ENCODE results near the gene KCNQ1.

Gene KCNQ1

GRCh38 chr11:2674658-2675131, 229.9 kb downstream of the KCNQ1 start:
- no peak for DNase-seq

GRCh38 chr11:2675540-2675939, 230.7 kb downstream of the KCNQ1 start:
- no peak for DNase-seq

GRCh38 chr11:2677127-2677526, 232.3 kb downstream of the KCNQ1 start:
- DNase-seq: no peak

- DNase-seq: no peak
Observed at GRCh38 chr11:2678396-2678795, 233.6 kb downstream of the KCNQ1 start.

DNA sequence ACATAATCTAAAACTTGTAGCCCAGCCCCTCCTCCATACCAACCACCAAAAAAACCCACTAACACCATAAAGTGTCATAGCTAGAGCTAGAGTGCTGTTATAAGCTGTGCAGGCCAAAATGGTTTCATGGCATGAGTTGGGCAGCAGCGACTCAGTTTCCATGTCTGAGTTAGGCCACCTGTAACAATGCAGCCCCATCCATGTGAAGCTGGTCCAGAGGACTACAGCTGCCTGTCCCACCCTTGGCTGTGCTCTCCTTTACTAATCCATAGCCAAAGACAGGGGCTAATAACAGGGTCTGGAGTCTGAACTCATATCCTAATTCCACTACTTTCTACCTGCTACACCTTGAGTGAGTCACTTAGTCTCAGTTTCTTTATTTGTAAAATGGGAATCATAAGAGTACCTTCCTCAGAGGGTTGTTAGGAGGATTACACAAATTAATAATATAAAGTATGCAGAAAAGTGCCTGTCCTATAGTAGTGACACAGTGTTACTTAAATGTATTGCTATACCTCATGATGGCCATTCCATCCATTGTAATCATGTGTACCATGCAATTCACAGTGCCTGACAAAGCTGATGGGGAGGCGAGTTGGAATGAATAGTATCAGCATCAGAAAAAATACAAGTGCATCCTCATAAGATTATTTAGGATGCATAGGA, 234.3 kb downstream of the KCNQ1 start:
- DNase-seq: no peak

DNA sequence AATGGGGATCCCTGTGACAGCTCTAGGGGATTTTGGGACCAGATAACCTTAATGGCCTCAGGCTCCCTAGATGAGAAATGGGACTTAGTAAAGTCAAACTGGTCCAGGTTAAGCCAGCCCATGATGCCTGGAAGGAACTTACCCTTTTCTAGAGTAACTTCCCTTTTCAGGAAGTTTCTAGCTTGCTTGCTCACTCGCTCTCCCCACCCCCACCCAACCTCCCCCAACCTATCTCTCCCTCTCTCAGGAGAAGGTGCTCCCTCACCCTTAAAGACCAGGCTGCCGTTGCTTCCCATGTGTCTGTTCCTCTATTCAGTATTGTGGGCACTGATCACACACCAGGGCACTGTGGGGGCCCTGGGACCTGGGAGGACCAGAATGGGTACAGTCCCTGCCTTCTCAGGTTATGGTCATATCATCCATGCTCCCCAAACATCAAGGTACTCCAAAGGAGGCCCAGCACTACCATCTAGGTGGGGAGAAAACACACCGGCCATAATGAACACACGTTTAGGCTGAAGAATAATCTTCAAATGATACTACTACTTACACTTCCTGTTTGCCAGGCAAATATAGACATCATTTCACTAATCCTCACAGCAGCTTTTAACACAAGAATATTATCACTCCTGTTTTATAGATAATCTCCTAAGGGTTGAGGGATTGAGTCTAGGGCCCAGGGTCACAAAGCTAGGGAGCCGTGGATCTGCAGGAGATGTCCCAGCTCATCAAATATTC, 236.8 kb downstream of the KCNQ1 start:
- no peak for DNase-seq

GRCh38 chr11:2683806-2684205, 239.0 kb downstream of the KCNQ1 start:
- DNase-seq: no peak

GRCh38 chr11:2684581-2684980, 239.8 kb downstream of the KCNQ1 start:
- no peak for DNase-seq

DNA sequence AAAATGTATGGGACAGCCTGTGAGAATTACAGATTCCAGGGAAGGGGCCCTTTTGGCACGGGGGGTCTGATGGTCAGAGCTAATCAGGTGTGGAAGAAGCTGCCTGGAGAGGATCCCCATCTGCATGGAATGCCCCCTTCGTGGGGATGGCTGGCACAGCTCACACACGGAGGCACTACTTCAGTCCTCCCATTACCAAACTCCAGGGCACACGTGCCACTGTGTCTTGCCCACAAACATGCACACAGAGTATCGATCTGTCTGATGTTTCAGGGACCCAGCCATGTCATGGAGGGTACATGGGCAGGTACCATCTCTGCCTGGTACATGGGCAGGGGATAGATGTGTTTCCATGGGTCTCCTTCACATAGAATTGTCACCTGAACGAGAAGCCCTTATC, 240.2 kb downstream of the KCNQ1 start:
- no peak for DNase-seq

DNA sequence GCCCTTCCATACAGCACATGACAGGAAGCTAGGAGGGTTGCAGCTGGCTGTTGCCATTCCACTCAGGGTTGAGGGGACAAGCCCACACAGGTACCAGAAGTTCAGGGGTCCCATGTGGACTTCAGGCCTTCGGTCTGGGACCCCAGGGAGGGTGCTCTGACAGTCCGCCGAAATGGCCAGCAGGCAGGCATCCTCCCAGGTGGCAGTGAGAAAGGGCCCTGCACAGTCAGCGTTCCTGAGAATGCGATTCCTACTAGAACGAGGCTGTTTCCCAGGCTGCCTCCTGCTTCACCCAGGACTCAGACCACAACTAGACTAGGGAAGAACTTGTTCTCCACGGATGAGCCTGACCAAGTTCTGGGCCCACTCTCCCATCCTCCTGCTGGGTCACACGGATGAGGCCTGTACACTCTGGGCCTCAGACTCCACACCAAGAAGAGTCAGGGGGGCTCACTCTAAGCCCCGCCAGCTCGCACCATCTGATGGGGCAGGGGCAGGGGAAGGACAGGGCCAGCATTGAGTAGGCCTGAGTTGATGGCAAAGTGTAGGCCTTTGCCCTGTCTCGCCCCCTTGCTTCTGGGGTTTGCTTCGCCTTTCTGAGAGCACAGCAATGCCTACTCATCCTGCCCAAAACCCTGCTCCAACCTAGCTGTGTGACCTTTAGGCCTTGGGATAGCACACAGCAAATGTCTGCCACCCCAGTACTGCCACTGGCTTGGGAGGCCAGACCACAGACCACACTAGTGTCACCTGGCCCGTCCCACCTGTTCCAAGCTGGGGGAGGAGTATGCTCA, 241.0 kb downstream of the KCNQ1 start:
- DNase-seq: no peak

DNA sequence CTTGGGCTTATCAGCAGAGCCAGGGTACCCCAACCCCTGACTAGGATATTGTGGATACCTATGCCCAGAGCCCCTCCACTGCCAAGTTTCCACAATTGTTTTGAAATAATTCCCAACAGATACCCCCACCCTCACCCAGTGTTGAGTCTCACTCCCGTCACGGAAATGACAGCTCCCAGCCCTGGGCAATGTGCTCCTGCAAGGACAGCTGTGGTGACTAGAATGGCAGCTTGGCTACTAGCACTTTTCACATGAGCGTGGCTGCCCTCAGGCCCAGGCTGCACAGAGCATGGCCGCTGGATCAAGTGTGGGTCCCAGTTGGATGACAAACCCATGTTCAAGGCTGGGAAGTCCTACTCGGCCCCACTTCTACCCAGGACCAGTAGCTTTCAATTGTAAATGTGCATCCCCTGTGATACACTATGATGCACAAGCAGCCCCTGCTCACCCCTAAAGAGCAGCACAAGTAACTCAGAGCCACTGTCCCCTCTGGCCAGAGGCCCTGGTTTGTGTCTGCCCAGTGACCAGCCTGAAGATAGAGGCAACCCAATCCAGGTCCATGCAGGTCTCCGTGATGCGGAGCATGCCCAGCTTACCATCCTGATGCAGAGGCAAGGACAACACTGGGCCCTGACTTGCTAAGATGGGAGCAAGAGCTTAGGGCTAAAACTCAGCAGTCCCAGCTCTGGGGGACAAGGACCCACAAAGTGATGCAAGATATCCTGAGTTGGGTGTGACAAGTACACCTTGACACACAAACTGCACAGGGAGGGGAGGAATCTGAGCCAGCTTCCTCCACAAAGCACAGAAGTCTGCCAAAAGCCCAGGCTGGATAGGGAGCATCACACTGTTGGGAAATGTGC, 241.8 kb downstream of the KCNQ1 start:
- DNase-seq: no peak

DNA sequence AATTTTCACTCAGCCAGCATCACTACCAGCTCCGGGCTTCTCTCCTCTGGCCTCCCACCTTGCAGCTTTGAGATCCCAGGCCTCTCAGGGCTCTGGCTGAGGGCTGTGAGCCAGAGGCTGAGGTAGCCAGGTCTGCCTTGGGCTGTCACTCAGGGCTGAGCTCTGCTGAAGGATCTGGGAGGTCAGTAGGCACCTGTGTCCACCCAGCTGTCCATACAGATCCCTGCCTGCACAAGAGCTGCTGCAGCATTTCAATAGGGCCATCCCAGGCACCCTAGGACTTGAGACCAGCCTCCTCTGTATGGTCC, 242.4 kb downstream of the KCNQ1 start:
- DNase-seq: no peak

- no peak for DNase-seq
Observed at GRCh38 chr11:2687782-2688191, 243.0 kb downstream of the KCNQ1 start.

DNA sequence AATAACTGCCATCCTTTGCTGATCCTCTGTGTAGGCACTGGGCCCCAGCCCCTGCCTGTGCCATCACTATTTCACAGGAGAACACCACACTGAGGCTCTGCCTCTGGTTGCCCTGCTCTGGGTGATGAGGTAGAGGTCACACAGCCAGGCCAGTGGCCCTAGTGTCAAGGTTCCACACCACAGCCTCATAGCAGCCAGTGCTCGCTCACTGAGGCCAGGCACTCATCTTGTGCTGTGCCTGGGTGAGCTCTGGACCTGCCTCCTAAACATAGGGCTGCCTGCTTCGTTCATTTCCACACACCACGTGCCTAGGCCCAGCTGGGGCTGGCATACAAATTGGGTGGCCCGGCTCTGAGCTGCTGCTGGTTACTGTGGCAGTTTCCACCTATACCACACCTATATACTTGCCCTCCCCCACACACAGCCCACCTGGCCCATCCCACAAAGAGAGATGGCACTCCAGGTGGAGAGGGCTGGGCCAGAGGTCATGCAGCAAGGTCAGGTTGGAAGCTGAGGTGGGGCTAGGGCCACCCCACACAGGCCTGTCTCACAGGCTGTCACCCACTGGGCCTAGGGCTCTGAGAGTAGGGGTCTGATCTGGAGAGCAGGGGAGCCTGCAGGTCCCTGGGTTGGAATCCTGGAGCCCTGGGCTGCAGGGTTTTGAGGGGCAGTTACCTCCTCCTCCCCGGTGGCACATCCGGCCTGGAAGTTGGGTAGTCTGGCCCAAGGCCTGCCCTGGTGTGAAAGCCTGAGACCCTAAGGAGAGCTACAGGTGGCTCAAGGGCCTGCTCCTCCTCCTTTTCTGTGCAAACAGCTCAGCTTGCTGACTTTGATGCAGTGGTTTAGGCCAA, 243.8 kb downstream of the KCNQ1 start:
- no peak for DNase-seq

- no peak for DNase-seq
Observed at GRCh38 chr11:2689651-2690575, 245.1 kb downstream of the KCNQ1 start.

DNA sequence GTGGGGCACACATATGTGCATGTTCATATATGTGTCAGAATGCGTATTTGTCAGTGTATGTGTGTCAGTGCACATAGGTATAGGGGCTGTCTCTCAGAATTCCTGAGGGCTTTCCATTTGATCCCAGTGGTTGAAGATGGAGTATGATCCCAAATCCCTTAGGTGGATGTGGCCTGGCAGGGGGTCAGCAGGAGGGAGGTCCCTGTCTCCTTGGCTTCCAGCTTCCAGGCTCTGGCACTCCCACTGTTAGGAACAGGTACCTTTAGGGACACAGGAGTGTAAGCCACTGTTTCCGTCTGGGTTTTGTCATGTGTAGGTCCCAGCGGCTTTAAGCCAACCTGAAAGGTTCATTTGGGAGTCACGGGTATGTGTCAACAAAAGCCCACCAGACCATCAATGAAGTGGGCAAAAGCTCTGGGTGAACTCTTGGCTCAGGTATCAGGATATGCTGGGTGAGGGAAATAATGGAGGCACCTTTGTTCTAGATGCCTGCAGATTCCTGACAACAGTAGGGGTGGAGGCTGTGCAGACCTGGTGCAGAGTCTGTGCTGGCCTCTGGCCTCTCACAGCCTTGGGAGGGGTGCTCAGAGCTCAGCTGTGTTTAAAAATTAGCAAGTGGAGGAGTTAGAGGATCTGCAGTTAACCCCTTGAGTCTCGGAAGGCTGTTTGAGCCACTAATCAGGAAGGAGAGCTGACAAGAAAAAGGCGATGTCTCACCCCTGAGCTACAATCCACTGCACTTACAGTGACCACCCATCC, 246.0 kb downstream of the KCNQ1 start:
- no peak for DNase-seq

DNA sequence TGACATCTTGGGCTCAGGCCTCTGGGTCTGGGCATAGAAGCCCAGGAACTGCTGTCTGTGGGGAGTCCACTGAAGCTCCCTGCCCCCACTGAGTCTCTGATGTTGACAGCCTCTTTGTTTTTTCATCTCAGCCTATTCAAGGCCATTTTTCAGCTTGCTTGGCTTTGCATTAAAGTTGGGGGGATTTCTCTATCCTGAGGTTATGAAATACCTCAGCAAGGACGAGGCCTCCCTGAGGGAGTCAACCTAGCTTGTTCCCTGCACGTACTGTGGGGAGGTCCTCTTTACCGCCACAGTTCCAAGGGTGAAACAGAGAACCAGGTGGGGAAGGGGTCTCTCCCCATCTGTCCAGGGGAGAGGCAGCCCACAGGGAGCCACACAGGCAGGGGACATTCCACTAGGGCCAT, 246.6 kb downstream of the KCNQ1 start:
- DNase-seq: no peak

DNA sequence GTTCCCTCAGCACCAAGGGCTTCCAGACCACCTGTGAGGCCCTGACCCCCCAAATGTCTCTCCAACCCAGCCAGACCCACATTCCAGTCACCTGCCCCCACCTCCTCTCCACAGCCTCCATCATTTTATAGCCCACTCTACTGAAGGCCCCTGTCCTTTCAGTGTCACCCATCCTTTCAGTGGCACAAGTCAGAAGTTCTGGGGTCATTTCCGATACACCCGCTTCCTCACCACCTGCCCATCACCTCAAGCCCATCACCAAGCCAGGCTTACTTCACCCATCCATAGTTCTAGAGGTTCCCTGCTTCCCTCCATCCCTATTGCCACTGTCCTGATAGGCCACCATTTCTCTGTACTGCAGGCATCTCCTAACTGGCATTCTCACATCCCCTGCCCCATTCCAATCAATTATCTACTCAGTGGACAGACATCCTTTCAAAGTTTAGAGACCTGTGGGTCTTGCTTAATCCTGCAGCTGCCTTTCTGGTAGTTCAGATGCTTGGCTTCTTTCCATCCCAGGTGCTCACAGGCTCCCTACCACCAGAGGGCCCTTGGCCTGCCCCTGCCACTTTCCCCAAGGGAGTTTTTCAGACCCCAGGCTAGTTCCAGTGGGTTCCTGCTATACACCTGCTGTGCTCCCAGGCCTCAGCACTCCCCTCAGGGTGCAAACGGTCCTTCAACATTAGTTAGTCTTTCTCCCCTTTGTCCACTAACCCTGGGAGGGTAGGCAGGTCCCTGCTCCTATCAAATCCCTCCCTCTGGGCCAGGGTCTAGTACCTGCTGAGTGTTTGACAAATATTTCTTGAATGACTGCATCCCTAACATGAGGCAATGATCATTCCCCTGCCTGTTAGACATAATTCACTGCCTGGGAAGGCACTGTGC, 247.4 kb downstream of the KCNQ1 start:
- no peak for DNase-seq

Measured in activated naive CD4-positive, alpha-beta T cell treated with Interleukin-2 at 50 U/mL for 16 hours (primary cell).